Parathyroid adenoma (tissue), 2 donors: ENCODE data around the gene DISP2.

Source experiments
- H2AFZ ChIP-seq: fragments of 300-600 bp; sonication (generic); one replicate; pipeline ENCODE4 v1.7.0; 2017; ENCODE audit warnings: antibody characterized with exemption, mild to moderate bottlenecking
- H3K27ac ChIP-seq: fragments of 300-600 bp; sonication (generic); one replicate; pipeline ENCODE4 v1.7.0; 2017
- H3K27me3 ChIP-seq: fragments of 300-600 bp; sonication (generic); one replicate; pipeline ENCODE4 v1.7.0; 2017; ENCODE audit warnings: low read length; ENCODE audit not compliant: control insufficient read depth, insufficient read depth
- H3K36me3 ChIP-seq: fragments of 300-600 bp; sonication (generic); one replicate; pipeline ENCODE4 v1.7.0; 2017; ENCODE audit warnings: low read length; ENCODE audit not compliant: control insufficient read depth, insufficient read depth
- H3K4me1 ChIP-seq: fragments of 300-600 bp; sonication (generic); one replicate; pipeline ENCODE4 v1.7.0; 2017; ENCODE audit warnings: control low read depth
- H3K4me2 ChIP-seq: fragments of 300-600 bp; sonication (generic); one replicate; pipeline ENCODE4 v1.7.0; 2017; ENCODE audit warnings: low read length
- H3K4me3 ChIP-seq: fragments of 300-600 bp; sonication (generic); one replicate; pipeline ENCODE4 v1.7.0; 2017; ENCODE audit warnings: low read depth, low read length
- H3K79me2 ChIP-seq: fragments of 300-600 bp; sonication (generic); one replicate; pipeline ENCODE4 v1.7.0; 2017; ENCODE audit warnings: control low read depth
- H3K9ac ChIP-seq: fragments of 300-600 bp; sonication (generic); one replicate; pipeline ENCODE4 v1.7.0; 2017; ENCODE audit warnings: mild to moderate bottlenecking
- H3K9me3 ChIP-seq: fragments of 300-600 bp; sonication (generic); one replicate; pipeline ENCODE4 v1.7.0; 2017; ENCODE audit warnings: low read length; ENCODE audit not compliant: control insufficient read depth
- CTCF ChIP-seq: fragments of 300-600 bp; sonication (generic); IDR thresholded peaks from one replicate; pipeline ENCODE4 v1.7.0; 2017; ENCODE audit warnings: antibody characterized with exemption, mild to moderate bottlenecking
- donor health status: primary hyperparathyroidism.

DISP2 gene

GRCh38 chr15:40312370-40313158 lies 45.5 kb upstream of the DISP2 start:
- Histone ChIP-seq H3K4me1 (no peaks in the 10 kb centered on the region), H3K79me2 (no peaks in the 10 kb centered on the region), H3K36me3 (no peaks in the 10 kb centered on the region), H3K4me3 (no peak overlapping the region), H3K4me2 (no peak overlapping the region), H3K9me3 (no peaks in the 10 kb centered on the region), H2AFZ (no peak overlapping the region), H3K27ac (no peak overlapping the region), H3K27me3 (no peaks in the 10 kb centered on the region), H3K9ac (no peak overlapping the region)
- TF ChIP-seq CTCF, result no peak

GRCh38 chr15:40313531-40314398 lies 44.3 kb upstream of the DISP2 start:
- Histone ChIP-seq H2AFZ (peak overlapping the region; percentile 28), H3K4me3 (no peak overlapping the region), H3K4me2 (peak overlapping the region; percentile 9), H3K9me3 (no peaks in the 10 kb centered on the region), H3K36me3 (no peaks in the 10 kb centered on the region), H3K79me2 (no peaks in the 10 kb centered on the region), H3K27ac (no peak overlapping the region), H3K27me3 (no peaks in the 10 kb centered on the region), H3K9ac (no peak overlapping the region), H3K4me1 (no peaks in the 10 kb centered on the region)
- no peak for TF ChIP-seq CTCF

- TF ChIP-seq CTCF, result no peak
- Histone ChIP-seq H3K9ac (no peak overlapping the region), H3K27me3 (no peaks in the 10 kb centered on the region), H3K4me3 (no peak overlapping the region), H3K36me3 (no peaks in the 10 kb centered on the region), H2AFZ (no peak overlapping the region), H3K4me1 (no peaks in the 10 kb centered on the region), H3K79me2 (no peaks in the 10 kb centered on the region), H3K4me2 (no peak overlapping the region), H3K27ac (no peak overlapping the region), H3K9me3 (no peaks in the 10 kb centered on the region)
Observed at GRCh38 chr15:40314723-40315276, 43.2 kb upstream of the DISP2 start.

GRCh38 chr15:40316931-40317330 lies 41.1 kb upstream of the DISP2 start:
- H3K4me1 ChIP-seq, result no peaks in the 10 kb centered on the region
- no peaks in the 10 kb centered on the region for H3K27me3 ChIP-seq
- H3K9me3 ChIP-seq, result no peaks in the 10 kb centered on the region
- H3K9ac ChIP-seq, result no peak overlapping the region
- H2AFZ ChIP-seq, result no peak overlapping the region
- H3K4me3 ChIP-seq, result no peak overlapping the region
- no peak overlapping the region for H3K27ac ChIP-seq
- TF ChIP-seq CTCF, result no peak
- no peaks in the 10 kb centered on the region for H3K36me3 ChIP-seq
- H3K79me2 ChIP-seq, result no peaks in the 10 kb centered on the region
- H3K4me2 ChIP-seq, result no peak overlapping the region
